ENCODE measurements around the gene NRG3. TPM values are rescaled to one million over a fixed set of nuclear protein-coding genes. Genes with fewer than 3 reads are reported as not detected.

The NRG3 gene
- not detected in 2 replicates for total RNA-seq (2012; rRNA removed)
- polyA plus RNA-seq (2012; rRNA removed) = not detected in 2 replicates
- polyA plus RNA-seq (2012; cell fraction: cytosol; rRNA removed) = not detected in 2 replicates
- not detected in 2 replicates for polyA plus RNA-seq (2012; cell fraction: nucleus; rRNA removed; ENCODE audit: low replicate concordance)
- percentile 6 among the genes with signal in this experiment for Bru-seq, nascent RNA
- BruChase-seq, experiment 1, labeled RNA remaining after a 6-hour chase = percentile 6 among the genes with signal in this experiment
- BruChase-seq, experiment 2, labeled RNA remaining after a 2-hour chase = percentile 1 among the genes with signal in this experiment
- long read RNA-seq = 0 reads

GRCh38 chr10:81874875-81875466 lies at the start of gene NRG3:
TSS of gene NRG3 (plus strand) at chr10:81875194.
- H2BK20ac ChIP-seq (ENCODE audit: low read depth, low read length) = no peak within 1 kb of the TSS
- no peak within 1 kb of the TSS for H3K4me3 ChIP-seq (ENCODE audit: insufficient read depth, low read depth, low read length)
- no peak within 1 kb of the TSS for H2BK15ac ChIP-seq (ENCODE audit: low read depth, low read length)
- no peak within 1 kb of the TSS for H4K91ac ChIP-seq (ENCODE audit: insufficient read depth, low read depth, low read length)
- H4K20me1 ChIP-seq (ENCODE audit: insufficient read depth, low read length) = no peaks in the 10 kb centered on the region
- H2AFZ ChIP-seq (replicated peaks; ENCODE audit: low read length, poor library complexity) = no peak within 1 kb of the TSS
- WGBS, 2 experiments (ENCODE audit: extremely low coverage in 2 of 2, insufficient read length in 1 of 2) = 0% methylated on average over 1 of the region's 95 CpGs; no CpG with 5 or more reads in 1 of the 2 experiments
- TF ChIP-seq CEBPB (IDR thresholded peaks at IDR 0.05; ENCODE audit: low read depth, low read length) (no peak), MXI1 (IDR thresholded peaks at IDR 0.05; ENCODE audit: borderline replicate concordance, low read depth, low read length) (no peak), RAD21 (IDR thresholded peaks at IDR 0.05; ENCODE audit: low read length) (no peak), BHLHE40 (IDR thresholded peaks at IDR 0.05; ENCODE audit: low read depth, low read length) (no peak), NFE2L2 (IDR thresholded peaks at IDR 0.05; ENCODE audit: low read depth, low read length) (no peak), RFX5 (IDR thresholded peaks at IDR 0.05; ENCODE audit: low read depth, low read length) (no peak), CHD1 (IDR thresholded peaks at IDR 0.05; ENCODE audit: low read depth, low read length) (no peak), POLR2A (IDR thresholded peaks at IDR 0.05; ENCODE audit: low read depth, low read length) (no peak), MAFK (IDR thresholded peaks at IDR 0.05; ENCODE audit: low read depth, low read length) (no peak), SMC3 (IDR thresholded peaks at IDR 0.05; ENCODE audit: low read depth, low read length) (no peak), MAZ (IDR thresholded peaks at IDR 0.05; ENCODE audit: borderline replicate concordance, low read depth, low read length) (no peak), FOS (IDR thresholded peaks at IDR 0.05; ENCODE audit: low read depth, low read length) (no peak)
- CTCF ChIA-PET = no interaction called here
- no peak within 1 kb of the TSS for H3K9ac ChIP-seq (ENCODE audit: low read depth, low read length)
- no peak within 1 kb of the TSS for H2AK5ac ChIP-seq (ENCODE audit: low read depth, low read length)
- H2AK9ac ChIP-seq (replicated peaks; ENCODE audit: low read depth, low read length, poor library complexity) = no peak within 1 kb of the TSS
- no peaks in the 10 kb centered on the region; the same call in 1 of the 2 replicates for H3K9me3 ChIP-seq (ENCODE audit: control insufficient read depth, insufficient read depth, low read length)
- H3K9me1 ChIP-seq (ENCODE audit: insufficient read depth, low read length) = no peaks in the 10 kb centered on the region
- no peak within 1 kb of the TSS for H2BK120ac ChIP-seq (ENCODE audit: low read depth, low read length)
- no peak within 1 kb of the TSS for H3K14ac ChIP-seq (replicated peaks; ENCODE audit: low read depth, low read length)
- in situ Hi-C loops (cut with MboI; ENCODE audit: low sequenced_read_pairs) (no loop called here), dilution Hi-C loops (cut with HindIII; ENCODE audit: low sequenced_read_pairs, unreplicated experiment) (no loop called here), intact Hi-C loops (cut with micrococcal nuclease) (no loop called here)
- peaks cover 11% of the 10 kb centered on the region; the same call in 1 of the 2 replicates for H3K27me3 ChIP-seq (ENCODE audit: control insufficient read depth, insufficient read depth, low read length)
- H3K4me1 ChIP-seq (ENCODE audit: control insufficient read depth, insufficient read depth, low read length) = no peaks in the 10 kb centered on the region
- H3K79me1 ChIP-seq (ENCODE audit: low read depth in 1 of 2, low read length in 2 of 2) = no peaks in the 10 kb centered on the region
- no peaks in the 10 kb centered on the region for H3K36me3 ChIP-seq (ENCODE audit: control insufficient read depth, insufficient read depth, low read length)
- no peak within 1 kb of the TSS for H4K8ac ChIP-seq (ENCODE audit: low read depth in 2 of 2, low read length in 2 of 2)
- no peak within 1 kb of the TSS for H3K18ac ChIP-seq (ENCODE audit: low read depth, low read length)
- no peak within 1 kb of the TSS for H3K4ac ChIP-seq (ENCODE audit: low read depth, low read length)
- no peak within 1 kb of the TSS for H3K27ac ChIP-seq (ENCODE audit: insufficient read depth, low read length)
- H4K5ac ChIP-seq (ENCODE audit: low read depth, low read length) = no peak within 1 kb of the TSS
- ATAC-seq (ENCODE audit: low read depth) (no peak), DNase-seq (no peak)
- no peak within 1 kb of the TSS for H2BK5ac ChIP-seq (ENCODE audit: low read depth, low read length, poor library complexity, severe bottlenecking)
- no peak within 1 kb of the TSS for H3K4me2 ChIP-seq (ENCODE audit: low read depth, low read length)
- H3K23ac ChIP-seq (ENCODE audit: low read depth, low read length) = no peak within 1 kb of the TSS
- no TSS peak for BruUV-seq (replicated peaks)
- no peak within 1 kb of the TSS for H3K56ac ChIP-seq (ENCODE audit: extremely low read depth, insufficient read depth, low read length)
- POLR2A ChIA-PET (ENCODE audit: unreplicated experiment) = no interaction called here

Data from IMR-90 (cell line).